K562 treated with DMSO at 1 percent for 48 hours (cell line): Measurements from ENCODE around the gene RIPOR1. TPM values are rescaled to one million over a fixed set of nuclear protein-coding genes. Genes with fewer than 3 reads are reported as not detected.

Experiments
- total RNA-seq: library from RNA; unstranded; fragments of 300-600 nt; gene quantifications from 2 replicates; pipeline ENCODE4 v1.2.3, GENCODE V29; 2022; ENCODE audit warnings: low replicate concordance; ENCODE audit errors: extremely low read depth

Gene RIPOR1, protein sequence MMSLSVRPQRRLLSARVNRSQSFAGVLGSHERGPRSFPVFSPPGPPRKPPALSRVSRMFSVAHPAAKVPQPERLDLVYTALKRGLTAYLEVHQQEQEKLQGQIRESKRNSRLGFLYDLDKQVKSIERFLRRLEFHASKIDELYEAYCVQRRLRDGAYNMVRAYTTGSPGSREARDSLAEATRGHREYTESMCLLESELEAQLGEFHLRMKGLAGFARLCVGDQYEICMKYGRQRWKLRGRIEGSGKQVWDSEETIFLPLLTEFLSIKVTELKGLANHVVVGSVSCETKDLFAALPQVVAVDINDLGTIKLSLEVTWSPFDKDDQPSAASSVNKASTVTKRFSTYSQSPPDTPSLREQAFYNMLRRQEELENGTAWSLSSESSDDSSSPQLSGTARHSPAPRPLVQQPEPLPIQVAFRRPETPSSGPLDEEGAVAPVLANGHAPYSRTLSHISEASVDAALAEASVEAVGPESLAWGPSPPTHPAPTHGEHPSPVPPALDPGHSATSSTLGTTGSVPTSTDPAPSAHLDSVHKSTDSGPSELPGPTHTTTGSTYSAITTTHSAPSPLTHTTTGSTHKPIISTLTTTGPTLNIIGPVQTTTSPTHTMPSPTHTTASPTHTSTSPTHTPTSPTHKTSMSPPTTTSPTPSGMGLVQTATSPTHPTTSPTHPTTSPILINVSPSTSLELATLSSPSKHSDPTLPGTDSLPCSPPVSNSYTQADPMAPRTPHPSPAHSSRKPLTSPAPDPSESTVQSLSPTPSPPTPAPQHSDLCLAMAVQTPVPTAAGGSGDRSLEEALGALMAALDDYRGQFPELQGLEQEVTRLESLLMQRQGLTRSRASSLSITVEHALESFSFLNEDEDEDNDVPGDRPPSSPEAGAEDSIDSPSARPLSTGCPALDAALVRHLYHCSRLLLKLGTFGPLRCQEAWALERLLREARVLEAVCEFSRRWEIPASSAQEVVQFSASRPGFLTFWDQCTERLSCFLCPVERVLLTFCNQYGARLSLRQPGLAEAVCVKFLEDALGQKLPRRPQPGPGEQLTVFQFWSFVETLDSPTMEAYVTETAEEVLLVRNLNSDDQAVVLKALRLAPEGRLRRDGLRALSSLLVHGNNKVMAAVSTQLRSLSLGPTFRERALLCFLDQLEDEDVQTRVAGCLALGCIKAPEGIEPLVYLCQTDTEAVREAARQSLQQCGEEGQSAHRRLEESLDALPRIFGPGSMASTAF
- total RNA-seq = not detected in 2 replicates

DNA sequence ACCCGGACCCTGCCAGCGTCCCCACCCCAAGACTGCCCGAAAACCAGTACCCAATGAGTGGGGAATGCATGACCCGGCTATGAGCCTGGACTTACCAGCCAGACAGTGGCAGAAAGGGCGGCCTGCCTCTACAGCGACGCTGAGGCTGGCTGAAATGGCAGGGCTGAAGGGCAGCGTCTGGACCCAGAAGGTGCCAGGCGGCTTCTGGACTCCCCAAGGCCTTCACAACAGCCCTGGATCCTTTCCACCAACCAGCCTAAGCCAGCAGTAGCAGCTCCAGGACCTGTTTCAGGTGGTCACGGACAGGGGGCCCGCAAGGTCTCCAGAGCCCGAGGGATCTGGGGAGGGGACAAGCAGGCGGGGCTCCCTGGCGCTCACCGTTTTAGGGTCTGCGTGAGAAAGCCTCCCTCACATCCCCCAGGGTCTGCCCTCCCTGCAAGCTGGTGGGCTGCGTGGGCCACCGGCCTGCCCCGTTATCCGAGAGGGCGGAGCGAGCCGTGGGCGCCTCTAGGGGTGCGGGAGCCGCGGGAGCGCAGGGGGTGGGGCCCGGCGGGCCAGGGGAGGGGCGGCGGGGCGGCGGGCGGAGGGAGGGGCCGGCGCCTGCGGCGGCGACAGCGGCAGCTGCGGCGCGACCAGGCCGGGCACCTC is at the start of gene RIPOR1:
Gene RIPOR1 (plus strand): TSS at position 608 of the 648 bp plus-strand sequence. CDS start 9,618 bp downstream, outside the sequence.

DNA sequence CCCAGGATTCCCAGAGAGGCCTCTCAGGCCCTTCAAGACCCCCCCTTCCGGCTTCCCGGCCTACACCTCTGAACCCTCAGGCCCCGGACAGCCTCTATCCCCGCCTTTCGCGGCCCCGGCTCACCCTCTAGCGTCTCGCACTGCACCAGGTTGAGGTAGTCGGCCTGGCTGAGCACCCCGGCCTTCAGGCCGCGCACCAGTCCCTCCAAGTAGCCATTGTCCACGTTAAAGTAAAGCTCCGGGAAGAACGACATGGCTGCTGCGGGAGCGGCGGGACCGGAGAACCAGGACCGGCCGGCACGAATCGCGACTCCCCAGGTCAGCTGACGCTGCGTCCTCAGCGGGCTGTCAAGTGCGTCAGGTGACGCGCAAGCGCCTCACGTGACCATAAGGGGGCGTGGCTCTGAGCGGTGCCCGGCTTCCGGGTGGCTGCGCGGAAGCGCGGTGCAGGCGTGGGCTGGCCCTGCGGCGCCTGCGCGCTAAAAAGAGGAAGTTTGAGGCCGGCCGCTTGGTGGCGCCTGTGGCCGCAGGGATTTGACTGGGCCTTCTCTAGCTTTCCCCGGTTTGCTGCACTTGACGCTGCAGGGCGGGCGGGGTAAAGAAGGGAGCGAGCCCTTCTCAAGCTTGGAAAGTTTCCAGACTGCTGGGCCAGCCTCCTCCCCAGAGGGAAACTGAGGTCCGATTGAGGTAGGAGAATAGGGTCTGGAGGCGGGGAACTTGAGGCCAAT is 47.6 kb upstream of the RIPOR1 start, which contains the start of gene ATP6V0D1:
Gene ATP6V0D1 (minus strand): TSS at position 325 of the 728 bp plus-strand sequence. CDS start 71 bp downstream, at position 254.

DNA sequence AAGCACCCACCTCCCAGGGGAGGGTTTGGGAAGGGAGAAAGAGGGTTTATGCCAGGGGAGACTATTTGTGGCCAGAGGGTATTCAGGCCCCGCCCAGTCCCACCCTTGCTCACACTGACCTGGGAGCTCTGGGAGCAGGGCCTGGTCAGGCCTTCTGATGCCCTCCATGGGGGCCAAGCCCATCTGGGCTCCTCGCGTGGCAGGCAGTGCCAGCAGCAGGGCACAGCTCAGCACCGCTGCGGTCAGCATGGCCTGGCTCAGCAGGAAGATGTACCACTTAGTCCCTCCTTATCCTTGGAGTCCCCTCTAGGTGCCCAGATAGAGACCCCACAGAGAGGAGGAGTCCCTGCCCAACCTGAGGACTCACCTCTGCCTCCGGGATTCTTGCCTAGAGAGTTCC is 45.5 kb upstream of the RIPOR1 start, which contains the start of gene AGRP:
Gene AGRP (minus strand): TSS at position 398 of the 400 bp plus-strand sequence. CDS start 149 bp downstream, at position 249.

DNA sequence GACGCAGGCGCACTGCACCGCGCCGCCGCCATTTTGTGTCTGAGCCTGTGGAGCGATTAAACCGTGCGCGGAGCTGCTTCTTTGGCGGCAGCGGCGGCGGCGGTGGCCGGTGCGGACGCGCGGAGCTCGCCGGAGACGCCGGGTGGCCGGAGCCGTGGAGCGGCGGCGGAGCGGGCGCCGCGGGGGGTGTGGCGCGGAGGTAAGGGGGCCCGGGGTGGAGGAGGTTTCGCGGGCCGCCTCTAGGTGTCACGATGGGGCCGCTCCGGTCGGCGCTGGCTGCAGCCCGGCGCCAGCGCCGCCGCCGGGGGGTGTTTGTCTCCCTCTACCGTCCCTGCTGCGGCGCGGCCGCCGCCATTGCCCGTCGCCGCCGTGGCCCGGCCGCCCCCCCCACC is 33.9 kb downstream of the RIPOR1 start, which contains the start of gene CTCF:
Gene CTCF (plus strand): TSS at position 1 of the 392 bp plus-strand sequence. CDS start 48,307 bp downstream, outside the sequence.

Other genes starting within 250 kb of the RIPOR1 start
- gene PLEKHG4, start 249.3 kb upstream of the RIPOR1 start, total RNA-seq = not detected in 2 replicates
- not detected in 2 replicates for gene KCTD19, start 202.1 kb upstream of the RIPOR1 start, total RNA-seq
- gene LRRC36, start 202.0 kb upstream of the RIPOR1 start, total RNA-seq = not detected in 2 replicates
- gene TPPP3, start 135.3 kb upstream of the RIPOR1 start, total RNA-seq = not detected in 2 replicates
- gene ZDHHC1, start 112.4 kb upstream of the RIPOR1 start, total RNA-seq = not detected in 2 replicates
- not detected in 2 replicates for gene HSD11B2, start 97.7 kb upstream of the RIPOR1 start, total RNA-seq
- gene ATP6V0D1, start 47.7 kb upstream of the RIPOR1 start, total RNA-seq = not detected in 2 replicates
- not detected in 2 replicates for gene AGRP, start 45.3 kb upstream of the RIPOR1 start, total RNA-seq
- gene CTCF, start 33.7 kb downstream of the RIPOR1 start, total RNA-seq = not detected in 2 replicates
- gene CARMIL2, start 116.3 kb downstream of the RIPOR1 start, total RNA-seq = not detected in 2 replicates
- gene ACD, start 131.4 kb downstream of the RIPOR1 start, total RNA-seq = not detected in 2 replicates
- gene PARD6A, start 132.1 kb downstream of the RIPOR1 start, total RNA-seq = not detected in 2 replicates
- gene ENKD1, start 137.9 kb downstream of the RIPOR1 start, total RNA-seq = not detected in 2 replicates
- gene C16orf86, start 138.0 kb downstream of the RIPOR1 start, total RNA-seq = not detected in 2 replicates
- not detected in 2 replicates for gene GFOD2, start 190.5 kb downstream of the RIPOR1 start, total RNA-seq